Measurements from ENCODE around the gene DTYMK. TPM values are rescaled to one million over a fixed set of nuclear protein-coding genes. Genes with fewer than 3 reads are reported as not detected.

DTYMK gene
- total RNA-seq, 6 donors from 2014 or later: 10.2 to 43.0 (median 19.6) TPM

GRCh38 chr2:241671457-241672240 lies 15.0 kb downstream of the DTYMK start:
- H3K4me3 ChIP-seq: no peak overlapping the region
- peaks cover 17 to 81% (median 69%) of the 10 kb centered on the region in 4 donors for H3K36me3 ChIP-seq
- TF ChIP-seq POLR2AphosphoS5 (IDR thresholded peaks at IDR 0.05) (no peak), POLR2A (IDR thresholded peaks at IDR 0.05) (no peak), EP300 (IDR thresholded peaks at IDR 0.05) (no peak)
- TF ChIP-seq, protein P1, sequence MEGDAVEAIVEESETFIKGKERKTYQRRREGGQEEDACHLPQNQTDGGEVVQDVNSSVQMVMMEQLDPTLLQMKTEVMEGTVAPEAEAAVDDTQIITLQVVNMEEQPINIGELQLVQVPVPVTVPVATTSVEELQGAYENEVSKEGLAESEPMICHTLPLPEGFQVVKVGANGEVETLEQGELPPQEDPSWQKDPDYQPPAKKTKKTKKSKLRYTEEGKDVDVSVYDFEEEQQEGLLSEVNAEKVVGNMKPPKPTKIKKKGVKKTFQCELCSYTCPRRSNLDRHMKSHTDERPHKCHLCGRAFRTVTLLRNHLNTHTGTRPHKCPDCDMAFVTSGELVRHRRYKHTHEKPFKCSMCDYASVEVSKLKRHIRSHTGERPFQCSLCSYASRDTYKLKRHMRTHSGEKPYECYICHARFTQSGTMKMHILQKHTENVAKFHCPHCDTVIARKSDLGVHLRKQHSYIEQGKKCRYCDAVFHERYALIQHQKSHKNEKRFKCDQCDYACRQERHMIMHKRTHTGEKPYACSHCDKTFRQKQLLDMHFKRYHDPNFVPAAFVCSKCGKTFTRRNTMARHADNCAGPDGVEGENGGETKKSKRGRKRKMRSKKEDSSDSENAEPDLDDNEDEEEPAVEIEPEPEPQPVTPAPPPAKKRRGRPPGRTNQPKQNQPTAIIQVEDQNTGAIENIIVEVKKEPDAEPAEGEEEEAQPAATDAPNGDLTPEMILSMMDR (IDR thresholded peaks at IDR 0.05): no peak
- peak in 1 of 2 donors; percentile 69 for DNase-seq
- H3K27me3 ChIP-seq: no peaks in the 10 kb centered on the region
- 90 to 94% methylated on average over 14 to 31 of the region's 31 CpGs for WGBS, 2 donors
- no peak overlapping the region for H3K27ac ChIP-seq
- no peak for ATAC-seq (ENCODE audit: low FRiP score in 2 of 2)
- H3K9me3 ChIP-seq: no peaks in the 10 kb centered on the region
- no peaks in the 10 kb centered on the region for H3K4me1 ChIP-seq

DNA sequence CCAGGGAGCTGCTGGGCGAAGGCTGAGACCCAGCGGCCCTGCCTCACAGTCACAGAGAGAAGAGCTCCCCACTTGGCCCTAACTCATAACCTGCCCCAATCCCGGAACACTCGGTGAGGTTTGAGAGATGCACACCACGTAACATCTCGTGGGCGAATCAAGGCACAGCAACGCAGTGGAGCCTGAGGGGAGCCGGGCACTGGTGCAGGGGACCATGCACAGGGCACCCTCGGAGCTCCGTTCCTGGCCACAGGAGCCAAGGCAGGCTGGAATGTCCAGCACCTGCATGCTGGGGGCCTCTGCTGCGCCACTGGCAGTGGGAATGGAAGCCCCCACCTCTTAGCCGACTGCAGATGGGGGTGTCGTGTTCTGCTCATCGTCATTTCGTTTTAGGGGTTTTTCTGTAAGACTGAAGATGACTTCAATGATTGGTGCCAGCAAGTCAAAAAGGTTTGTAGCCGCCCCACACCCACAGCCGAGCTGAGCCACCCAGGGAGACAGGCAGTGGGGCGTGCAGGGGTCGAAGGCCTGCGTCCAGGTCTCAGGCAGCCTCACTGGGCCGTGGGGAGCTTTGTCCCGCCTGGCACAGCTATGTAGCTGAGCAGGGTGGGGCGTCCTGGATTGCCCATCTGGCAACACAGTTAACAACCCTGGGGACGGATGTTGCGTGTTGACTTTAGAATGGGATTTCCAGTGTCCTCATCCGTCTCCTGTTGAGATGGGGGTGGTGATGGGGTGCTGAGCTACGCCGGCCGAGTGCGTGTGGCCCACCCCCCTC lies 16.1 kb downstream of the DTYMK start:
- ATAC-seq (ENCODE audit: low FRiP score in 2 of 2) (no peak), DNase-seq (peak in 1 of 2 donors; percentile 67)
- no peaks in the 10 kb centered on the region for H3K27me3 ChIP-seq
- H3K36me3 ChIP-seq: peaks cover 17 to 81% (median 63%) of the 10 kb centered on the region in 4 donors
- TF ChIP-seq, protein P1 (IDR thresholded peaks at IDR 0.05): no peak
- TF ChIP-seq POLR2A (IDR thresholded peaks at IDR 0.05) (no peak), EP300 (IDR thresholded peaks at IDR 0.05) (no peak), POLR2AphosphoS5 (IDR thresholded peaks at IDR 0.05) (no peak)
- WGBS, 2 donors: 93 to 96% methylated on average over 14 to 31 of the region's 31 CpGs
- H3K27ac ChIP-seq: no peak overlapping the region
- H3K9me3 ChIP-seq: no peaks in the 10 kb centered on the region
- H3K4me1 ChIP-seq: no peaks in the 10 kb centered on the region
- H3K4me3 ChIP-seq: no peak overlapping the region

DNA sequence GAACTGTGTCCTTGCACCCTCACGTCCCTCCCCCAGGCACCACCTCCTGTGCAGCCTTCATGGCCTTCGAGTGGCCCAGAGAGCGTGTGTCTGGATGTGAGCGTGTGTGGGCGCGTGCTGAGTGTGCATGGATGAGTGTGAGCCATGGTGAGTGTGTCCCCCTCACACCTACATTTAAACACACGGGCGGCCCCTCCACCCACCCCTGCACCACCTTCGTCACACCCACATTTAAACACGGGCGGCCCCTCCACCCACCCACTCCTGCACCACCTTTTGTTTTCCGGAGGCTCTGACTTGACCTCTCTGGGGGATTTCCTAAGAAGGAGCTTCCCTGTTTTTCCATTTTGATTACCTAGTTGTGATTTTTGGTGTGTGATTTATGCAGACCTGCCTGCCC lies 17.8 kb downstream of the DTYMK start:
- Histone ChIP-seq H3K4me1 (no peaks in the 10 kb centered on the region), H3K4me3 (no peak overlapping the region), H3K27me3 (no peaks in the 10 kb centered on the region), H3K27ac (no peak overlapping the region), H3K36me3 (peaks cover 17 to 75% (median 63%) of the 10 kb centered on the region in 4 donors), H3K9me3 (no peaks in the 10 kb centered on the region)
- ATAC-seq (ENCODE audit: low FRiP score in 2 of 2): no peak
- no peak for TF ChIP-seq EP300 (IDR thresholded peaks at IDR 0.05)
- TF ChIP-seq, protein P1 (IDR thresholded peaks at IDR 0.05): no peak
- no peak for TF ChIP-seq POLR2A (IDR thresholded peaks at IDR 0.05)
- no peak for TF ChIP-seq POLR2AphosphoS5 (IDR thresholded peaks at IDR 0.05)
- 93 to 99% methylated on average over 11 to 12 of the region's 12 CpGs for WGBS, 2 donors
- DNase-seq: no peak

- Histone ChIP-seq H3K27me3 (no peaks in the 10 kb centered on the region), H3K4me1 (no peaks in the 10 kb centered on the region), H3K36me3 (peaks cover 17 to 74% (median 62%) of the 10 kb centered on the region in 4 donors), H3K27ac (no peak overlapping the region), H3K4me3 (no peak overlapping the region), H3K9me3 (no peaks in the 10 kb centered on the region)
- DNase-seq (peak in 1 of 2 donors; percentile 78), ATAC-seq (ENCODE audit: low FRiP score in 2 of 2) (no peak)
- TF ChIP-seq POLR2AphosphoS5 (IDR thresholded peaks at IDR 0.05) (no peak), EP300 (IDR thresholded peaks at IDR 0.05) (no peak), POLR2A (IDR thresholded peaks at IDR 0.05) (no peak)
- TF ChIP-seq, protein P1 (IDR thresholded peaks at IDR 0.05): no peak
- WGBS, 2 donors: 97 to 98% methylated on average over 20 to 21 of the region's 21 CpGs
These were observed 18.3 kb downstream of the DTYMK start for GRCh38 chr2:241668354-241668753.

All from upper lobe of left lung (tissue), 6 donors.